ENCODE data around the gene TRPV5.

Gene TRPV5

GRCh38 chr7:142883571-142884285 lies 49.8 kb downstream of the TRPV5 start:
- DNase-seq = no peak

GRCh38 chr7:142883145-142883544 lies 50.4 kb downstream of the TRPV5 start:
- DNase-seq = no peak

GRCh38 chr7:142882338-142882678 lies 51.2 kb downstream of the TRPV5 start:
- no peak for DNase-seq

GRCh38 chr7:142881586-142882337 lies 51.8 kb downstream of the TRPV5 start:
- no peak for DNase-seq

GRCh38 chr7:142880876-142881505 lies 52.6 kb downstream of the TRPV5 start:
- DNase-seq = peak; percentile 55

GRCh38 chr7:142879060-142879459 lies 54.5 kb downstream of the TRPV5 start:
- no peak for DNase-seq

GRCh38 chr7:142878315-142878714 lies 55.2 kb downstream of the TRPV5 start:
- DNase-seq = no peak

- no peak for DNase-seq
Observed at GRCh38 chr7:142876991-142877910, 56.3 kb downstream of the TRPV5 start.

GRCh38 chr7:142876236-142876960 lies 57.1 kb downstream of the TRPV5 start:
- no peak for DNase-seq

- no peak for DNase-seq
Observed at GRCh38 chr7:142875456-142875855, 58.1 kb downstream of the TRPV5 start.

- no peak for DNase-seq
Observed at GRCh38 chr7:142874837-142875236, 58.7 kb downstream of the TRPV5 start.

- no peak for DNase-seq
Observed at GRCh38 chr7:142874409-142874808, 59.1 kb downstream of the TRPV5 start.

- no peak for DNase-seq
Observed at GRCh38 chr7:142873871-142874270, 59.7 kb downstream of the TRPV5 start.

- peak; percentile 55 for DNase-seq
Observed at GRCh38 chr7:142873281-142873784, 60.2 kb downstream of the TRPV5 start.

- DNase-seq = no peak
Observed at GRCh38 chr7:142872106-142872675, 61.4 kb downstream of the TRPV5 start.

- no peak for DNase-seq
Observed at GRCh38 chr7:142871260-142872105, 62.1 kb downstream of the TRPV5 start.

GRCh38 chr7:142870566-142871259 lies 62.8 kb downstream of the TRPV5 start:
- peak; percentile 6 for DNase-seq

GRCh38 chr7:142870147-142870559 lies 63.4 kb downstream of the TRPV5 start:
- DNase-seq = no peak

- no peak for DNase-seq
Observed at GRCh38 chr7:142869434-142869833, 64.1 kb downstream of the TRPV5 start.

- no peak for DNase-seq
Observed at GRCh38 chr7:142868986-142869415, 64.5 kb downstream of the TRPV5 start.
